IPS-18c (cell line): ENCODE measurements around the gene MAGEA2B.
"Not testable (repeated sequence)": the region's sequence is repeated elsewhere in the genome, so short reads cannot be mapped to it uniquely, and the experiment has no call there.

Experiments used
- H3K4me3 ChIP-seq: 2 replicates; pipeline ENCODE4 v1.7.0; 2013; ENCODE audit warnings: low read depth, mild to moderate bottlenecking, low read length, moderate library complexity; ENCODE audit not compliant: insufficient read depth
- H3K9me3 ChIP-seq: one replicate; pipeline ENCODE4 v1.6.1; 2013; ENCODE audit warnings: mild to moderate bottlenecking, low read length, moderate library complexity; ENCODE audit not compliant: control insufficient read depth, insufficient read depth

MAGEA2B gene

GRCh38 chrX:152738560-152738959, 24.1 kb downstream of the MAGEA2B start:
- Histone ChIP-seq H3K9me3 (peaks cover 10% of the 10 kb centered on the region), H3K4me3 (no peak overlapping the region)

- not testable (repeated sequence) for H3K9me3 ChIP-seq, H3K4me3 ChIP-seq
These were observed 39.5 kb downstream of the MAGEA2B start, which contains the start of gene MAGEA2 for GRCh38 chrX:152753686-152754650. Gene MAGEA2, minus strand, starts transcription at chrX:152753842. Its CDS starts 2,479 bp downstream, at chrX:152751363.

GRCh38 chrX:152754871-152755270, 40.4 kb downstream of the MAGEA2B start:
- H3K9me3 ChIP-seq, H3K4me3 ChIP-seq: not testable (repeated sequence)

GRCh38 chrX:152758918-152759317, 44.5 kb downstream of the MAGEA2B start, which contains the start of gene CSAG3:
Gene CSAG3, plus strand, starts transcription at chrX:152759218.
- H3K4me3 ChIP-seq, H3K9me3 ChIP-seq: not testable (repeated sequence)

GRCh38 chrX:152759544-152759943, 45.1 kb downstream of the MAGEA2B start:
- H3K9me3 ChIP-seq, H3K4me3 ChIP-seq: not testable (repeated sequence)

GRCh38 chrX:152761582-152761981, 47.2 kb downstream of the MAGEA2B start:
- not testable (repeated sequence) for H3K9me3 ChIP-seq, H3K4me3 ChIP-seq

GRCh38 chrX:152766562-152766961, 52.1 kb downstream of the MAGEA2B start:
- not testable (repeated sequence) for H3K9me3 ChIP-seq, H3K4me3 ChIP-seq
